GM19043 (cell line): ENCODE measurements around the gene KIF1C.
"Not testable (repeated sequence)": the region's sequence is repeated elsewhere in the genome, so short reads cannot be mapped to it uniquely, and the experiment has no call there.

Source experiments
- ATAC-seq: cut with Tn5 transposase; IDR thresholded peaks from one replicate; pipeline ENCODE4 v1.9.1; 2021; ENCODE audit warnings: low read depth; ENCODE audit not compliant: unreplicated experiment

The KIF1C gene

DNA sequence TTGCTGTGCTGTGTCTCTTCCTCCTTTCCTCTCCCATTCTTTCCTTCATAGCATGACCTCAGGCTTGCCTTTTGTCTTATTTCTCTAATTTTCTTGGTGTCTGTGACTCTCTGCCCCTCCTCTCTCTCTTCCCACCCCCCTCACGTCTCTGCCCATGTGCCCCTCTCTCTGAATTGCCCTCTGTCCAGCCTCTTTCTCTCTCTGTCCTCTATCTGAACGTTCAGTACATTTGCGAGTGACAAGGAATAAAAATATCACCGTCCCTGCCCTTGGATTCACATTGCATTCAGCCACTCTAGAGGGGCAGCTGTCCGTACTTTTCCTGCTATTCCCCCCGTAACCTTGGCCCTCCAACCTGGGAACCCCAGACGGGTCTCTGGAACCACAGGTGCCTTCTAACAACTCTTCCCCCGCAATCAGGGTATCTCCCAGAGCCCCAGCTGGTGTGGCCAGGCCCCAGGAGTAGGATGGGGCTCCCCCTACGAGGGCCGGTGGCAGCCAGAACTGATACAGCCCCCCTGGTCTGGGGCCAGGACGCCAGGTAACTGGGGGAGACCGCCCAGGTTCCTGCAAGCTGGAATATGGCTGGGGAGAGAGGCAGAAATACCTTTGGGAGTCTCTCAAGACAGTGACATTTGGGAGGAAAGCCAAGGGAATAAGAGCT is 1.8 kb downstream of the KIF1C start:
- ATAC-seq = no peak

DNA sequence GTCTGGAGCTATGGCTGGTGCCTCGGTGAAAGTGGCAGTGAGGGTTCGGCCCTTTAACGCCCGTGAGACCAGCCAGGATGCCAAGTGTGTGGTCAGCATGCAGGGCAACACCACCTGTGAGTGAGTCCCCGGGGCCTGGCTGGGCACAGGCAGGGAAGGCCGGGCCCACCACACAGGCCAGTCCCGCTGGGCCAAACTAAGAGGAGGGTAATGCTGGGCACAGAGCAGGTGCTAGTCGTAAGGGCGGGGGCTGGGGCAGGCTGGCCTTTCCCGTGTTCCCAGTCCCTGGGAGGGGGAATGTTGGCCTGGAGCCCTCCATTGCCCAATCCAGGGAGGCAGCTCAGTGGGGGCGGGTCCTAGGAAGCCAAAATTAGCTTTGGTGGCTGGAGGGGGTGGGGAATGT is 2.5 kb downstream of the KIF1C start:
- ATAC-seq = no peak

DNA sequence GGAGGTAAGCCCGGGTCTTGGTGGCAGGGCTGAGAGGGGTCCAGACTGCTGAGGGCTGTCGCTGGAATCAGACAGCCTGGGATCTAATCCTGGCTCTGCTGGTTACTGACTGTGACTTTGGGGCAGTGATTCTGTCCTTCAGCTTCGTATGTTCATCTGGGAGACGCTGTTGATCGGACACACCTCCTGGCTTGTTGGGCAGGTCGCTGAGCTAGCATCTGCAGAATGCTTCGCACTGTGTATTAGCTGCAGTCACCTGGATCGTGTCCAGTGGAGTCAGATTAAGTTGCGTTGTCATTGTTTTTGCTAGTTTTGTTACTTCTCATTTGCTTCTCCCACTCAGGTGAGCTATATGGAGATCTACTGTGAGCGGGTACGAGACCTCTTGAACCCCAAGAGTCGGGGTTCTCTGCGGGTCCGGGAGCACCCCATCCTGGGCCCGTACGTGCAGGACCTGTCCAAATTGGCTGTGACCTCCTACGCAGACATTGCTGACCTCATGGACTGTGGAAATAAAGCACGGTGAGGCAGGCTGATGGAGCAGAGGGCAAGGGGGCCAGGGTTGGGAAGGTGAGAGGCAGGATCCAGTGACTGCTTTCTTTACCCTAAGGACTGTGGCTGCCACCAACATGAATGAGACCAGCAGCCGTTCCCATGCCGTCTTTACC is 4.5 kb downstream of the KIF1C start:
- ATAC-seq = no peak

DNA sequence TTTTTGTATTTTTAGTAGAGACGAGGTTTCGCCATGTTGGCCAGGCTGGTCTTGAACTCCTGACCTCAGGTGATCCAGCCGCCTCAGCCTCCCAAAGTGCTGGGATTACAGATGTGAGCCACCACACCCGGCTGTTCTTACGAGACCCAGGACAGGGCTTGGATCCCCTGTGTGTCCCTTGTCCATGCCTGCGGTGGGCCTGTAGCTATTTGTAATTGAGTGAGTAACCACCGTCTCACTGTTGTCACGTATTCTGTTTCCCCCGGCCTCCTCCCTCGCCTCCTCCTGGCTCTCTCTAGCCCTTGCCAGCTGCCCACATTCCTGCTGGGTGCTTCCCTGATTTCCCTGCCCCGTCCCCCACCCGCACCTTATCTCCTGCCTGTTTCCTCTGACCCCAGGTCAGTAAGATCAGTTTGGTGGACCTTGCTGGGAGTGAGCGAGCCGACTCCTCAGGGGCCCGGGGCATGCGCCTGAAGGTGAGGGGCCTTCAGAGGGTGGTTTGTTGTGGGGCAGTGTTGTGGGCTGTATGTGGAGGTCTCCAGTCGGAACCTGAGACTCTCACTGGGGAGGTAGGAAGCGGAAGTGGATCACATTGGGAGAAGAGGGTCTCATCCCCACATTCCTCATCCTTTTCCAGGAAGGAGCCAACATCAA is 5.6 kb downstream of the KIF1C start:
- no peak for ATAC-seq

DNA sequence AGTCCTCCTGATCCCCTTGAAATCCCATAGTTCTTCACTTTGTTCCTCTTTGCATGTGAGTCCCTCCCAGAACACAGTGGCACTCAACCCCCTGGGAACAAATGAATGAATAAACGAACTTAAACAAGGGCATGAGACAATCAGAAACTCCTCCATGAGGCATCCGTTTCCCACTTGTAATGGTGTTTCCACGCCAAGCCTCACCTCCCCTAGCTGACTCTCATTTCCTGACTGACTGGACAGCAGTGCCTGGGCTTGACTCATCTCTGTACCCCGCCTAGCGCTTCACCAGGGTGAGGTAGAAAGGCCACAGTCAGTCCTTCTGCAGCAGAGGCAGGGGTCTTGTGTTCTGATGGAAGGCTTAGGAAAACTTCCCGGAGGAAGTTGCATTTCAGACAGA is 14.2 kb downstream of the KIF1C start:
- ATAC-seq = no peak

DNA sequence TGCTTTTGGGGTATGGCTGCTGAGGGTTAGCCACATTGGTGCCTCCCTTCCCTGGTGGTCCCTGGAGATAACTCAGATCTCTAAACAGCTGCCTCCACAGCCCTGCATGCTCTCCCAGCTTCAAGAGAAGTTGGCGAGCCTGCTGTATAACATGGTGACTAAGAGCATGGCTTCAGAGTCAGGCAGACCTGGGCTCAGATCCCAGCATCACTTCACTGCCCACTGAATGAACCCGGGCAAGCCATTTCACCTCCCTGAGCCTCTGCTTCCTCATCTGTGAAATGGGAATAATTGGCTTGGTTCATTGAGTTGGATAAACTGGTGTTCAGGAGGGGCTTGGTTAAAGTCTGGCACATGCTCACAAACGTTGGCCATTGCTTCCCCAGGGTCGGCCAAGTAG is 16.6 kb downstream of the KIF1C start:
- no peak for ATAC-seq

DNA sequence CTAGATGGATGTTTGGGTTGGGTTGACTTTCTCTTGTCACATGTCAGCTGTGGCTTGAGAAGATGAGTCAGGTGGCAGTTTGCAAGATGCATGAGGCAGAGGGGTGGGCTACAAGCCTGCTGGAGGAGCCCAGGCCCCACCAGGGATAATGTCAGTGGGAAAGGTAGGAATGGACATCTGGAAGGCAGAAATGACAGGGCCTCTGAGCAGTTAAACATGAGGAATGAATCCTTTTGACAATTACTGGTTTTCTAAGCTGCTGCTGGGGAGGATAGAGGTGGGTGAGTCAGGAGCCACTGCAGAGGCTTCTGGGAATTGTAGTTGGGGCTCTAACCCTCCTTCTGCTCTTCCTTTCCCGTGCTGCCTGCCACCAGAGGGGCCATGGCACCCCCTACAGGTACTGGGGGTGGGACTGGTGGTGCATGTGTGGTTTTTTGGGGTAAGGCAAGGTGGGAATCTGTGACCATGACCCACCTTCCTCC is 21.8 kb downstream of the KIF1C start:
- no peak for ATAC-seq

DNA sequence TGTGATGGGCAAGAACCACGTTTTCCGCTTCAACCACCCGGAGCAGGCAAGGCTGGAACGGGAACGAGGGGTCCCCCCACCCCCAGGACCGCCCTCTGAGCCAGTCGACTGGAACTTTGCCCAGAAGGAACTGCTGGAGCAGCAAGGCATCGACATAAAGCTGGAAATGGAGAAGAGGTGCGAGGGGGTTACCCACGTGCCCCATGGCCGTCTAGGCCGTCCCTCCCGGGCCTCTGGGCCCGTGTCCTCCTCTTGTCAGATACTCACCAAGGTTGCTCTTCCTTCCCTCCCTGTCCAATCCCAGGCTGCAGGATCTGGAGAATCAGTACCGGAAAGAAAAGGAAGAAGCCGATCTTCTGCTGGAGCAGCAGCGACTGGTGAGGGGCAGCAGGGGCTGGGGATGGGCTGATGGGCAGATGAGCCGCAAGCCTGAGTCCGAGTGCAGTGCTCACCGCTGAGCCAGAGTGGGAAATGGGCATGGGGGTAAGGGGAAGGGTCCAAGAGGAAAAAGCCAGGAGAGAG is 22.8 kb downstream of the KIF1C start:
- no peak for ATAC-seq

DNA sequence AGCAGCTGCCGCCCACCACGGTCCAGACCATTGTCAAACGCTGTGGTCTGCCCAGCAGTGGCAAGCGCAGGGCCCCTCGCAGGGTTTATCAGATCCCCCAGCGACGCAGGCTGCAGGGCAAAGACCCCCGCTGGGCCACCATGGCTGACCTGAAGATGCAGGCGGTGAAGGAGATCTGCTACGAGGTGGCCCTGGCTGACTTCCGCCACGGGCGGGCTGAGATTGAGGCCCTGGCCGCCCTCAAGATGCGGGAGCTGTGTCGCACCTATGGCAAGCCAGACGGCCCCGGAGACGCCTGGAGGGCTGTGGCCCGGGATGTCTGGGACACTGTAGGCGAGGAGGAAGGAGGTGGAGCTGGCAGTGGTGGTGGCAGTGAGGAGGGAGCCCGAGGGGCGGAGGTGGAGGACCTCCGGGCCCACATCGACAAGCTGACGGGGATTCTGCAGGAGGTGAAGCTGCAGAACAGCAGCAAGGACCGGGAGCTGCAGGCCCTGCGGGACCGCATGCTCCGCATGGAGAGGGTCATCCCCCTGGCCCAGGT is 24.5 kb downstream of the KIF1C start:
- no peak for ATAC-seq

DNA sequence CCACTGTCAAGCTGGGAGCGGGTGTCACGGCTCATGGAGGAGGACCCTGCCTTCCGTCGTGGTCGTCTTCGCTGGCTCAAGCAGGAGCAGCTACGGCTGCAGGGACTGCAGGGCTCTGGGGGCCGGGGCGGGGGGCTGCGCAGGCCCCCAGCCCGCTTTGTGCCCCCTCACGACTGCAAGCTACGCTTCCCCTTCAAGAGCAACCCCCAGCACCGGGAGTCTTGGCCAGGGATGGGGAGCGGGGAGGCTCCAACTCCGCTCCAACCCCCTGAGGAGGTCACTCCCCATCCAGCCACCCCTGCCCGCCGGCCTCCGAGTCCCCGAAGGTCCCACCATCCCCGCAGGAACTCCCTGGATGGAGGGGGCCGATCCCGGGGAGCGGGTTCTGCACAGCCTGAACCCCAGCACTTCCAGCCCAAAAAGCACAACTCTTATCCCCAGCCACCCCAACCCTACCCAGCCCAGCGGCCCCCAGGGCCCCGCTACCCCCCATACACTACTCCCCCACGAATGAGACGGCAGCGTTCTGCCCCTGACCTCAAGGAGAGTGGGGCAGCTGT is 25.9 kb downstream of the KIF1C start:
- ATAC-seq = no peak

DNA sequence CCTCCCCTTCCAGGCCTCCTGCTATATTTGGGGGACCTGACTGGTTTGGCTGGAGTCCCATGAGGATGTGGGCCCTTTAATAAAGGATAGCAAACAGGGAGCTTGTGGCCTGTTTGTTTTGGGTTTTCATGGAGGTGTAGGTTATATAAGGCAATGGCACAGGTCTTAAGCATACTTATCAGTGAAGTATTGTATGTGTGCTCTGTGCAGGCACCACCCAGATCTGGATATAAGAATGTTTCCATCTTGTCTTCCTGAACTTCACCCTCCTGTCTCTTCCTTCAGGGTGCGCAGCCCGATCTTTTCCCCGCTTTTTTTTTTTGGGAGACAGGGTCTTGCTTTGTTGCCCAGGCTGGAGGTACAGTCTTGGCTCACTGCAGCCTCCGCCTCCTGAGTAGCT is 26.9 kb downstream of the KIF1C start:
- no peak for ATAC-seq

DNA sequence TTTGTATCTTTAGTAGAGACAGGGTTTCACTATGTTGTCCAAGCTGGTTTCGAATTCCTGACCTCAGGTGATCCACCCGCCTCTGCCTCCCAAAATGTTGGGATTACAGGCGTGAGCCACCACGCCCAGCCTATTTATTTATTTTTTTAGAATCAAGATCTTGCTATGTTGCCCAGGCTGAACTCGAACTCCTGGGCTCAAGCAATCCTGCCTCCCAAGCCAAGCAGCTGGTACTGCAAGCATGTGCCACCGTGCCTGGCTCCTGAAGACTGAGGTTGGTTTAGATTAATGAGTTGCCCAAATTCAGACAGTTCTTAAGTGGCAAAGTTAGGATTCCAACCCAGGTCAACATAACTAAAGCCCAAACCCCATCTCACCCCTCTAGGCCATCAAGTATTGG is 29.5 kb downstream of the KIF1C start:
- ATAC-seq = no peak

DNA sequence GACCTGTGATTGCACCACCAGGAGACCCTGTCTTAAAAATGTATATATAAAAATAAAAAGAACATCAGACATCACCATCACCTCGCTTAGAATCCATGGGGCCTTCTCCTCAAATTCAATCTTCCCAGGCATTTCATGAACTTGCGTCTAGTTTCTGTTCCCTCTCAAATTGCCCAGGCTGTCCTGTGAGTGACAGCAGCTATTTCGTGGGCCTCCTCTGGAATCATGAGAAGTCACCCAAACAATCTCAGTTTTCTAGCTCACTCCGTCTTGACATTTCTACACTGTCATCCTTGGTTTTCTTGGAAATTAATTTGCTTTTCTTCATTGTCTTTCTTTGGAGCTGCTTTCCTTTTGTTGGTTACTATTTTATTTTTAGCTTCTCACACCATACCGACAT is 30.2 kb downstream of the KIF1C start:
- no peak for ATAC-seq

DNA sequence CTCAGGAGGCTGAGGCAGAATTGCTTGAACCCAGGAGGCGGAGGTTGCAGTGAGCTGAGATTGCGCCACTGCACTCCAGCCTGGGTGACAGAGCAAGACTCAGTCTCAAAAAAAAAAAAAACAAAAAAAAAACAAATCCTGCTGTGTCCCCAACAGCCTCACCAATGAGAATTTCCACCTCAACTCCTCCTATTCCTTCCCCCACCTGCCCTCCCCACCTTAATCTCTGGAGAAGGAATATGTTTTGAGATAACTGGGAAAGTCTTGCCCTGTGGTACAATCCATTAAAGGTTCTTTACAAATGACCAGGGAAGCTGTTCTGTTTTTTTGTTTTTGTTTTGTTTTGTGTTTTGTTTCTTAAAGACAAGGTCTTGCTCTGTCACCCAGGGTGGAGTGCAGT is 32.4 kb downstream of the KIF1C start:
- ATAC-seq = not testable (repeated sequence)

DNA sequence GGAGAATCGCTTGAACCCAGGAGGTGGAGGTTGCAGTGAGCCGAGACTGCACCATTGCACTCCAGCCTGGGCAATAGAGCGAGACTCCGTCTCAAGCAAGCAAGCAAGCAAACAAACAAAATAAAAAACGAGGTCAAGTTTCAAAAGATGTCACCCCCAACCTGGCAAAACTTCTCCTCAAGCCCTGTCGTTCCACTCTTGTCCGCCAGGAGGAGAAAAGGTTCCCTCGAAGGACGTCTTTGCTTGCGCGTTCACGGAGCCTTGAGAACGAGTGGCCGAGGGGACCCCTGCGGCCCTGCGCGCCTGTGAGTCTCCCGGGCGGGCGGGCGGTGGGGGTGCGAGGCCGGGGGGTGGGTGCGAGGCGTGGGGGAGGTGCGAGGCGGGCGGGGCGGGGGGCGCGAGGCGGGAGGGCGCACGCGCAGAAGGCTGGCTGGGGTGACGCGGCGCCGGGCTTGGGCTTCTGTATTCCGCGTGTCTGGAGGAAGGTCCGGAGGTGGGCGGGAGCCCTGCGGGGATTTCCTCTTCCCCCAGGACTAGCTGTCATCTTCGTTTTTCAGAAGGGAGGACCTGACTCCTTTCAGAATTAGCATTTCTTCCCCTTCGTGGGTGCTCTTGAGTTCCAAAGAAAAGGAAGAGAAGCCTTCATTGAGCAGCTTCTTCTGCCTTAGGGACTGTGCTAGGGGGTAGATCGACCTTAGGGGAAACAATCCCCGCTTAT is 33.8 kb downstream of the KIF1C start:
- ATAC-seq = no peak

DNA sequence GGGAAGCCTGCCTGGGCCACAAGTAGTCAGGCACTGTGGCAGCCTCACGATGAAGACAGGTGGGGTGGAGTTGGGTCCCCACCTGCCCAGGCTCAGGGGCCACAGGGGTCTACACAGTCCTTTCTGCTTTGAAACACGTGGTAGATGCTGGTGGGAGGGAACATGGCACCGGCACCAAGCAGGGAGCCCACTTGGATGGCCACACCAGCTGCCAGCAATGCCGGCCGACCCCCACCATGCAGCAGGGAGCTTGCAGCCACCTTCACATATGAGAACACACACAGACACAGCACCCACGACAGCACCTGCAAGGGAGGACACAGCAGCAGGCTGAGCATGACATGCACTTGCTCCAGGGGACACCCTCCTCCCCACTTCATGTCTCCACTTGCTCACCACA is 35.1 kb downstream of the KIF1C start:
- no peak for ATAC-seq

DNA sequence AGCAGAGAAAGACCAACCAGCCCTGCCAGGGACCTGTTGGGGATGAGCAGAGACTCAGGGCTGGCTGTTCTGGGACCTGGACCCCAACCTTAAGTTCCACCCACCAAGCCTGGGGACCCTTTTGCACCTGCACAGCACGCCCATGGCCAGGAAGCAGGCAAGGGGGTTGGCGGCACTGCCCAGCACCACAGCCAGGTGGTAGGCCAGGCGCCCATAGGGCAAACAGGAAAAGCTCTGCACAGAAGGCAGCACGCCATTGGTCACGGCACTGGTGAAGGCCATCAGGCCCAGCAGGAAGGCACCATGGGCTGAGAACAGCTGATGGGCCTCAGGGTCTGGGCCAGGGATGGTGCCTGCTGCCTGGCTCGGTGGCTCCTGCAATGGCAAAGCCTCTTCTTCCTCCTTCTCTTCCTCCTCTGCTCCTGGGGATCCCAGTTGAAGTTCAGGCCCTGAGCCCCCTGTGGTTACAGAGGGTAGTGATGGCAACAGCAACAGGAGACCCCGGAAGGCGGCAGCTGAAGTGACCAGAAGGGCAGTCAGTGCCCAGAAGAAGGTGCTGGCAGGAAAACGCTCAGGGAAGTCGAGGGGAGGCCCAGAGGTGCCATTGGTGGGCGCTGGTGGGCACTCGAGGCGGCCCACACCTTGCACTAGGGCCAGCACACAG is 35.7 kb downstream of the KIF1C start:
- no peak for ATAC-seq

DNA sequence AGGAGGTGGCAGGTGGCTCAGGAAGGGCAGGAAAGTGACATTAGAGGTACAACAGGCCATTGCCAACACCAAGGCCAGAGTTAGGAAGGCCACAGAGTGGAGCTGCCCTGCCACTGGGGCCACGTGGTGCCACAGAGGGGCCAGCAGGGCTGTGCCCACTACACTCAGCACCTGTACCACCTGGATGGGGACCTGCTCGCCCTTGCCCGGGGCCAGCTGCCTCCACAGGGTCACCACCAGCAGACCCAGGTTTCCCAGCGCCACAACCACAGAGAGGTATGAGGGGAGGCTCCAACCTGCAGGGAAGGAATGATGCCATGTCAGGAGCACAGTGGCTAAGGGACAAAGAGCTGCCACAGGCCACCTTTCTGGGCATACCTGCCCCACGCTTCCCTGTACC is 36.3 kb downstream of the KIF1C start:
- ATAC-seq = no peak

DNA sequence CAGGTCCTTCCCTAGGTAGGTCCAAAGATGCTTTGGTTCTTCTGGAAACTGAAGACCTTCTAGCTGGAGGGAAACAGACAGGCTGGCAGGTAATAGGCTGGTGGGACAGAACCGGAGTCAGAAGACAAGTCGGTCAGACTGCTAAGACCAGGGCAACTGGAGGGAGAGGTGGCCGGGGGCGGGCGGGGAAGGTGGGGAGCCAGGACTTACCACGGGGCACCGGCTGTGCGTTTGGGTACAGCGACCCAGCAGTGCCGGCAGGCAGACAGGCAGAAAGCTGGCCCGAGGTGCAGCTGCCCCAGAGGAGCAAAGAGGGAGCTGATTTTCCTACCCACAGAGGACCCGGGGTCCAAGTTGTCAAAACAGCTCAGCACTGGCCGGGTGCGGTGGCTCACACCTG is 36.9 kb downstream of the KIF1C start:
- ATAC-seq = no peak

DNA sequence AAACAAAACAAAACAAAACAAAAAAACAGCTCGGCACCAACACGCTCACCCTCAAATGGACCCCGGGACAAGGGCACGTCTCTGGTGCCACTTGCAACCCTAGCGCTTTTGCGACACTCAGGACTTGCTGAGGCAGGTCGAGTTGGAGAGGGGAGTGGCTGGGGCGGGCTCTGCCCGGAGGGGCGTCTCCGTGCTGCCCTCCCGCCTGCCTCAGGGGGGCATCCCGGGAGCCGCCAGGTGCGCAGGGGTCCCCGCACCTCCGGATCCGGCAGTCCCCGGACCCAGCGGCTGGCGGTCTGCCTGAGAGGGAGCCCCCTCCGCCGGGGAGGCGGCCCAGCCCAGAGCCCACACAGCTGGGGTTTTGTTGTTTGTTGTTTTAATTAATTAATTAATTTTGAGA is 37.6 kb downstream of the KIF1C start, which contains the start of gene SLC52A1:
Gene SLC52A1, minus strand, starts transcription at position 112 of the 400 bp plus-strand sequence. CDS start 820 bp downstream, outside the sequence.
- ATAC-seq = no peak
